Esophagus (tissue), 2 donors: ENCODE measurements around the gene GSTT4. TPM values are rescaled to one million over a fixed set of nuclear protein-coding genes. Genes with fewer than 3 reads are reported as not detected.
"Not testable (repeated sequence)": the region's sequence is repeated elsewhere in the genome, so short reads cannot be mapped to it uniquely, and the experiment has no call there.

Experiments
- H3K27ac ChIP-seq, 2 donors: one replicate each; pipeline ENCODE4 v1.5.1; 2013; ENCODE audit warnings: low read depth in 2 of 2, mild to moderate bottlenecking in 2 of 2, inconsistent platforms in 1 of 2, low read length in 1 of 2, moderate library complexity in 1 of 2
- H3K27me3 ChIP-seq, 2 donors: one replicate each; pipeline ENCODE4 v1.6.1; 2013; ENCODE audit warnings: low read length in 2 of 2, control low read depth in 1 of 2, mild to moderate bottlenecking in 1 of 2; ENCODE audit not compliant: insufficient read depth in 2 of 2, control insufficient read depth in 1 of 2
- H3K36me3 ChIP-seq, 2 donors: one replicate each; pipeline ENCODE4 v1.6.1; 2013; ENCODE audit warnings: low read length in 1 of 2; ENCODE audit not compliant: control insufficient read depth in 2 of 2, insufficient read depth in 2 of 2
- H3K4me1 ChIP-seq, 2 donors: one replicate each; pipeline ENCODE4 v1.6.1; 2013; ENCODE audit warnings: low read length in 1 of 2; ENCODE audit not compliant: control insufficient read depth in 2 of 2, insufficient read depth in 2 of 2
- H3K4me3 ChIP-seq, 2 donors: one replicate each; pipeline ENCODE4 v1.5.1; 2013; ENCODE audit warnings: low read length in 2 of 2, mild to moderate bottlenecking in 2 of 2, low read depth in 1 of 2, moderate library complexity in 1 of 2
- H3K9me3 ChIP-seq, 2 donors: one replicate each; pipeline ENCODE4 v1.6.1; 2013; ENCODE audit warnings: mild to moderate bottlenecking in 2 of 2, low read depth in 1 of 2, low read length in 1 of 2, moderate library complexity in 1 of 2; ENCODE audit not compliant: control insufficient read depth in 2 of 2, insufficient read depth in 1 of 2
- WGBS, 2 donors: extraction: QIAGEN DNeasy Blood & Tissue Kit; methylation state at CpG; one replicate each; pipeline ENCODE4 v1.1.7; 2013; 5-methylcytosine and 5-hydroxymethylcytosine counted together
- polyA plus RNA-seq, 2 donors: library from polyadenylated mRNA; stranded (reverse); fragments of 200-250 nt; gene quantifications; one replicate each; pipeline ENCODE4 v1.2.3, GENCODE V29; 2013
- donor health status: healthy with polysubstance abuse.
- donor health status: Bipolar disorder and iron deficiency.

The GSTT4 gene
- polyA plus RNA-seq: not detected

DNA sequence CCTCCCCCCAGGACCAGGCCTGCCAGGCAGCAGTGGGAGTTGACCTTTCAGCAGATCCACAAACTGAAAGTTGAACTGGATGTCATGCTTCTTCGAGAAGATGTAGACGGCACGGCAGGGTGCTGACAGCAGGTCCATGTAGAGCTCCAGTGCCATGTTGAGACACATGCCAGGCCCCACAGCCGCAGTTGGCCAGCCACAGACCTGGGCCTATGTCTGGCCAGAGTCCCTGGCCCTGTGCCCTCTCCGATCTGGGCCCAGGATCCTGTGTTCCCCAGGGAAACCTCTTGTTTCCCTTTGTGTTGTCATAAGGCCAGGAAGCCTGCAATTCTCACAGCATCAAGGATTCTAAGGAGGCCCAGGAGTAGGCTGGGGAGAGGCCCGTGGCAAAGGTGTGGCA is at the start of gene GSTT4:
Gene GSTT4 (minus strand): TSS at position 253 of the 400 bp plus-strand sequence. CDS start 97 bp downstream, at position 156.
- 69 to 71% methylated on average over 6 of the region's 6 CpGs for WGBS, 2 donors
- Histone ChIP-seq H3K36me3 (no peaks in the 10 kb centered on the region), H3K27me3 (no peaks in the 10 kb centered on the region), H3K4me1 (no peaks in the 10 kb centered on the region), H3K4me3 (no peak within 1 kb of the TSS), H3K9me3 (no peaks in the 10 kb centered on the region), H3K27ac (no peak within 1 kb of the TSS)

DNA sequence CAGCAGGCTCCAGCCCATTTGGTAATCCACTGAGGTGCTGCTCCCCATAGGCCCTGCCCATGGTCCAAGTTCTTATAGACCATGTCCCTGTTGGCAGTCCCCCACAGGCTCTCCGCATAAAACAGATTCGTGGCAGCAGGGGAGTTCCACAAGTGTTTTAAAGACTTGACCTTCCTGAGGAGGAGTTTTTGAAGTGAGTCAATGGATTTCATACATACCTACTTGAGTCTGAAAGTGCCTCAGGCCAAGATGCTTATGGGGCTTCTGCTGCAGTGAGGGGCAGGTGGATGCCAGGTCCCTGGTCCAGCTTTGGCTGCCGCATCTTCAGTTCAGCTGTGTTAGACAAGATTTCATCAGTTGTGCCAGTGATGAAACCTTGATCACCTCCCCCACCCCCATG is 49.1 kb upstream of the GSTT4 start:
- H3K36me3 ChIP-seq: peaks cover 25 to 41% of the 10 kb centered on the region in 2 donors
- WGBS, 2 donors: 91 to 95% methylated on average over 3 of the region's 3 CpGs

DNA sequence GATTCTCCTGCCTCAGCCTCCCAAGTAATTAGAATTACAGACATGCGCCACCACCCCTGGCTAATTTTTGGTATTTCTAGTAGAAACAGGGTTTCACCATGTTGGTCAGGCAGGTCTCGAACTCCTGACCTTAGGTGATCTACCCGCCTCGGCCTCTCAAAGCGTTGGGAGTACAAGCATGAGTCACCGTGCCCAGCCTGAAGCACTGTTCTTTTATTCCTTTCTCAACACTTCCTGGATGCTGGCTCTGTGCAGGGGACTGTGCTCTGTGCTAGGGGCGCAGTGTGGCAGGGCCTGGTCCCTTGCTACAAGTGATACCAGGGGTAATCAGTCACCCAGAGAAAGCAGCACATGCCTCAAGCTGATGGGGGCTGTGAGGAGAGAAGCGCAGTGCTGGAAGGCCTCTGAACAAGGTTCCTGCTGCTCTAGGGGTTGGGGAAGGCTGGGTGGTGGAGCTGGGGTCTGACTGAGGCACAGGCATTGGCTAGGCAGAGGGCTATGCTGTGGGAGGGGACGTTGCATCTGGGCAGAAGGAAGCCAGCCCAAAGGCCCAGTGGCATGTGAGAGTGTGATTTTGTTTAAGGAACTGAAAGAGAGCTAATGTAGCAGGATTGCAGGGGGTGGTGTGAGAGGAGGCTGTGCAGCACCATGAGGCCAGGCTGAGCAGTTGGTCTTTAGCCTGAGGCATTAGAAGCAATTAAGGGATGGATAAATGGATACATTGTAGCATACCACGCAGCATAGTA is 48.4 kb upstream of the GSTT4 start:
- no peak overlapping the region for H3K27ac ChIP-seq
- H3K4me3 ChIP-seq: no peak overlapping the region
- H3K36me3 ChIP-seq: peaks cover 24 to 42% of the 10 kb centered on the region in 2 donors
- no peaks in the 10 kb centered on the region for H3K9me3 ChIP-seq
- 82 to 88% methylated on average over 10 of the region's 10 CpGs for WGBS, 2 donors
- no peaks in the 10 kb centered on the region for H3K4me1 ChIP-seq
- no peaks in the 10 kb centered on the region for H3K27me3 ChIP-seq

More for the DNA sequence above, 49.1 kb upstream of the GSTT4 start:
- Histone ChIP-seq H3K9me3 (no peaks in the 10 kb centered on the region), H3K27ac (no peak overlapping the region), H3K4me3 (no peak overlapping the region), H3K27me3 (no peaks in the 10 kb centered on the region), H3K4me1 (no peaks in the 10 kb centered on the region)

DNA sequence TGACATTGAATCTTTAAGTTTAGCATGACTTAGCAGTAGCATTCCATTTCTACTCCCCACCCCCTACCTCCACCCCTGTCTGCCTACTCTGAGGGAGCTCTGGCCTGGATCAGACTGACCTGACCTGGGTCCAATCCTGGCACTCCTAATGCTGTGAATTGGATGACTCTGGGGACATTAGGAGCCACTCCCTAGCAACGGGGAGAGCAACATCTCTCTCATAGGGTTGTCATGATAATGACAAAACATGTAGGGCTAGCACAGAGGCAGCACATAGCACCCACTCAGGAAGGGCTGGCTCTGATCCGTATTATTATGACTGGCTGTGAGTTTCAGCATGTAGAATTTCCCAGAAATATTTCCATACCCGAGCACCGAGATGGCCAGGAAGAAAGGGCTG is 46.3 kb upstream of the GSTT4 start:
- 69 to 75% methylated on average over 4 of the region's 4 CpGs for WGBS, 2 donors
- Histone ChIP-seq H3K9me3 (no peaks in the 10 kb centered on the region), H3K27me3 (no peaks in the 10 kb centered on the region), H3K27ac (no peak overlapping the region), H3K36me3 (peaks cover 25 to 38% of the 10 kb centered on the region in 2 donors), H3K4me1 (no peaks in the 10 kb centered on the region), H3K4me3 (no peak overlapping the region)

DNA sequence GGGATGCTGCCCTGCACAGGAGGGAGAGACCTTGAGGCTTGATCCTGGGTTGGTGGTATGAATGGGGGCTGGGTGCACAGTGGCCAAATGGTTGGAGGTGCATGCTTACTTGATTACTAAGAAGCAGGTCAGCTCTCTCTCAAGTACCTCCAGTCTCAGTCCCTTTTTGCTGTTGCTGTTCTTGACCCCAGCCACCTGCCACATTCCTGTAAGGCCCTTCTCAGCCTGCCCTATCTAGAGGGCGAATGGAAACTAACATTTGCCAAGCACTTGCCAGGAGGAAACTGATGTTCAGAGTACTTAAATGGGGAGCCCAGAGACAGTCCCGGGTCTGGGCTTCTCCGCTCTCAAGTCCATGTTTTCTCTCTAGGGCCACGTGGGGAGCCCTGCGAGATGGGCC is 45.8 kb upstream of the GSTT4 start:
- no peak overlapping the region for H3K4me3 ChIP-seq
- no peaks in the 10 kb centered on the region for H3K4me1 ChIP-seq
- peaks cover 25 to 35% of the 10 kb centered on the region in 2 donors for H3K36me3 ChIP-seq
- no peaks in the 10 kb centered on the region for H3K27me3 ChIP-seq
- H3K9me3 ChIP-seq: no peaks in the 10 kb centered on the region
- WGBS, 2 donors: 89 to 90% methylated on average over 5 of the region's 5 CpGs
- H3K27ac ChIP-seq: no peak overlapping the region

DNA sequence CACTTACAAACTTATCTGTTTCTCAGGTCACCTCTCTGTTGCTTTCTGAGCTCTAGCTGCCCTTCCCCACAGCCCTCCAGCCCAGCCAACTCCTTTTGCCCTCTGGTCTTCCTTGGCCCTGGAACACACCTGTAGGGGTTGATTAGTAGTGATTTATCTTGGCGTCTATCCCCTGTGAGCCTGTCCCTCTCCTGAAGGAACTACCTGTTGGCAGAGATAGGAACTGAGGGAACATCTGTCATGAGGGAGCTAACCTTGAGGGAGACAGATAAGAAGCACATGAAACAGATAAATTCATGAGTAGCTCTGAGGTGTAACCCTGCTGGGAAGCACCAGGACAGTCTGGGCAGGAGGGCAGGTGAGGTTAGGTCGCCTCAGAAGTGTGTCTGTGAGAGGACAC is 44.7 kb upstream of the GSTT4 start:
- no peak overlapping the region for H3K27ac ChIP-seq
- no peaks in the 10 kb centered on the region for H3K9me3 ChIP-seq
- H3K4me1 ChIP-seq: no peaks in the 10 kb centered on the region
- no peaks in the 10 kb centered on the region for H3K27me3 ChIP-seq
- WGBS, 2 donors: 76 to 85% methylated on average over 2 of the region's 2 CpGs
- no peak overlapping the region for H3K4me3 ChIP-seq
- H3K36me3 ChIP-seq: peaks cover 22 to 33% of the 10 kb centered on the region in 2 donors

DNA sequence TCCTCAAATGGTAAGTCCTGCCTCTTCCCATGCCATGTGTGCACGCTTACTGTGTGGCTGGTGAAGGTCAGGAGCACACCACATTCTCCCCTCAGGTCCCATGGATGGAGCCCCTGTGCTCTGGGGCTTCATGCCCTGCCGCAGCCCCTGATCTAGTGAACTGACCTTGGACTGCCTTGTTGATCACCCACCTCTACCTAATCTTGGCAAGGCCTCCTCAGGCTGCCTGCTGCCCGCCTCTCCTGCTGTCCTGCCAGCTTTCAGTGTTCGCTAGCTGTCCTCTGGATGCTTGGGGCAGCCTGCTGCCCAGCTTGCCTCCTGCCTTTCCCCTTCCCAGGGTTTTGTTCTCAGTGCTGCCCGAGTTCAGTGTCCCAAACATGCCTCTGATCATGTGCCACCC is 44.0 kb upstream of the GSTT4 start:
- no peaks in the 10 kb centered on the region for H3K27me3 ChIP-seq
- no peak overlapping the region for H3K27ac ChIP-seq
- 92 to 94% methylated on average over 5 of the region's 5 CpGs for WGBS, 2 donors
- H3K4me1 ChIP-seq: no peaks in the 10 kb centered on the region
- H3K4me3 ChIP-seq: no peak overlapping the region
- no peaks in the 10 kb centered on the region for H3K9me3 ChIP-seq
- peaks cover 15 to 26% of the 10 kb centered on the region in 2 donors for H3K36me3 ChIP-seq

DNA sequence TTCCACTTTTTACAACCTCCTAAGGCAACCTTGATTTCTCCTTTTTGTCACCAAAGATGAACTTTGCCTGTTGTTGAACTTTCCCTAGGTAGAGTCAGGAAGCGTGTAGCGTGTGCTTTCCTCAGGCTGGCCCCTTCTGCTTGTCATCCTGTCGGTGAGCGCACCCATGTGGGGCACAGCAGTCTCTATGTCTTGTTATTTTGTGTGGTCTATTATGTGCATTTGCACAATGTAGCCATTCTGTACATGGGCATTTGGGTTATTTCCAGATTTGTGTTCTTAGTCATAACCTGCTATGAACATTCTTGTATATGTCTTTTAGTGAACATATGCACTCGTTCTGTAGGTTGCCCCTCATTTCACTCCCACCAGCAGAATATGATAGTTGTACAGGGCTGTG is 40.8 kb upstream of the GSTT4 start:
- WGBS, 2 donors: 85 to 87% methylated on average over 5 of the region's 5 CpGs
- Histone ChIP-seq H3K27ac (no peak overlapping the region), H3K27me3 (no peaks in the 10 kb centered on the region), H3K9me3 (no peaks in the 10 kb centered on the region), H3K4me3 (no peak overlapping the region), H3K36me3 (peaks cover 12 to 24% of the 10 kb centered on the region in 2 donors), H3K4me1 (no peaks in the 10 kb centered on the region)

DNA sequence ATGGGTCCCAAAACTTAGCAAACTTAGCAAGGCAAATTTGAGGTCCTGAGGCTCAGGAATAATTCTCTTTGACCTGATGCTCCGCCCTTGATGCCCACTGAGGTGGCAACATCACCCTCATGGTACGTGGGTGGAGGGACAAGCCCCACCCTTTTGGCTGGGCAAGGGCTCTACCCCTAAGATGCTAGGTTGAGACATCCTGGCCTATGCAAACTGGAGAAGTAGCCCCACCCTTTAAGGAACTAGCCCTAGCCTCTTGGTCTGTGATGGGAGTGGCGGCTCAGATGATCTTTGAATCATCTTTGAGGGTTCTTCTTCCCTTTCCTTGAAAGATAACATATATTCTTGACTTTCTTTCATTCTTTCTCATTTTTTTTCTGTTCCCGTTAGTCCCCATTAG is 38.7 kb upstream of the GSTT4 start:
- H3K4me3 ChIP-seq: no peak overlapping the region
- H3K36me3 ChIP-seq: peaks cover 14 to 15% of the 10 kb centered on the region in 2 donors
- H3K4me1 ChIP-seq: no peaks in the 10 kb centered on the region
- H3K27me3 ChIP-seq: no peaks in the 10 kb centered on the region
- no peaks in the 10 kb centered on the region for H3K9me3 ChIP-seq
- WGBS, 2 donors: 84 to 87% methylated on average over 4 of the region's 4 CpGs
- H3K27ac ChIP-seq: no peak overlapping the region

DNA sequence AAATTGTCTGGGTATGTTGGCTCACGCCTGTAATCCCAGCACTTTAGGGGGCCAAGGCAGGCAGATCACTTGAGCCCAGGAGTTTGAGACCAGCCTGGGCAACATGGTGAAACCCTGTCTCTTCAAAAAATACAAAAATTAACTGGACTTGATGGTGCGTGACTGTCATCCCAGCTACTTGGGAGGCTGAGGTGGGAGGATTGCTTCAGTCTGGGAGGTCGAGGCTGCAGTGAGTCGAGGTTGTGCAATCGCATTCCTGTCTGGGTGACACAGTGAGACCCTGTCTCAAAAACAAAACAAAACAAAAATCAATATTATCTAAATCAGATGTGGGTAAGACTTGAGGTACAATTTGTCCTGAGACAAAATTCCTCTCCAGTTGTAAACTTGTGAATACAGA is 38.2 kb upstream of the GSTT4 start:
- not testable (repeated sequence) for H3K27ac ChIP-seq, H3K4me3 ChIP-seq, H3K4me1 ChIP-seq, H3K27me3 ChIP-seq, H3K9me3 ChIP-seq
- H3K36me3 ChIP-seq: peaks cover 14 to 15% of the 10 kb centered on the region in 2 donors
- 88 to 90% methylated on average over 5 of the region's 5 CpGs for WGBS, 2 donors
